ENCODE data around the gene TIAM2. TPM values are rescaled to one million over a fixed set of nuclear protein-coding genes. Genes with fewer than 3 reads are reported as not detected.

The TIAM2 gene
- total RNA-seq, 2 donors from 2014 or later = 3.1 to 6.6 TPM

- intact Hi-C loops (cut with DNase I) = no loop called here
- Histone ChIP-seq H3K9me3 (no peaks in the 10 kb centered on the region), H3K4me3 (no peak overlapping the region), H3K36me3 (replicated peaks in 1 of 2; ENCODE audit: insufficient read depth in 1 of 2, low read depth in 2 of 2) (no peaks in the 10 kb centered on the region), H3K27me3 (no peaks in the 10 kb centered on the region), H3K27ac (no peak overlapping the region), H3K4me1 (no peaks in the 10 kb centered on the region)
- TF ChIP-seq POLR2A (IDR thresholded peaks at IDR 0.05) (no peak), CTCF (IDR thresholded peaks at IDR 0.05) (no peak)
- no peak for ATAC-seq
- 66 to 81% methylated on average over 2 of the region's 2 CpGs for WGBS, 2 donors
- DNase-seq = no peak
These were observed 130.8 kb downstream of the TIAM2 start for GRCh38 chr6:155125906-155126305.

- Histone ChIP-seq H3K4me3 (no peak overlapping the region), H3K27ac (no peak overlapping the region), H3K27me3 (no peaks in the 10 kb centered on the region), H3K4me1 (no peaks in the 10 kb centered on the region), H3K36me3 (replicated peaks in 1 of 2; ENCODE audit: insufficient read depth in 1 of 2, low read depth in 2 of 2) (no peaks in the 10 kb centered on the region), H3K9me3 (no peaks in the 10 kb centered on the region)
- ATAC-seq = no peak
- intact Hi-C loops (cut with DNase I) = no loop called here
- TF ChIP-seq CTCF (IDR thresholded peaks at IDR 0.05) = no peak
- no peak for TF ChIP-seq POLR2A (IDR thresholded peaks at IDR 0.05)
- WGBS, 2 donors = 52 to 71% methylated on average over 10 of the region's 10 CpGs
- DNase-seq = peak in 1 of 4 donors; percentile 8
These were observed 131.8 kb downstream of the TIAM2 start for GRCh38 chr6:155126727-155127439.

- ATAC-seq (no peak), DNase-seq (no peak)
- TF ChIP-seq CTCF (IDR thresholded peaks at IDR 0.05) = no peak
- TF ChIP-seq POLR2A (IDR thresholded peaks at IDR 0.05) = no peak
- WGBS, 2 donors = 70 to 79% methylated on average over 4 of the region's 4 CpGs
- intact Hi-C loops (cut with DNase I) = no loop called here
- no peaks in the 10 kb centered on the region for H3K9me3 ChIP-seq
- H3K27me3 ChIP-seq = no peaks in the 10 kb centered on the region
- no peak overlapping the region for H3K27ac ChIP-seq
- no peaks in the 10 kb centered on the region for H3K4me1 ChIP-seq
- no peak overlapping the region for H3K4me3 ChIP-seq
- H3K36me3 ChIP-seq (replicated peaks in 1 of 2; ENCODE audit: insufficient read depth in 1 of 2, low read depth in 2 of 2) = no peaks in the 10 kb centered on the region
These were observed 133.9 kb downstream of the TIAM2 start for GRCh38 chr6:155128977-155129376.

- intact Hi-C loops (cut with DNase I) = no loop called here
- Histone ChIP-seq H3K9me3 (no peaks in the 10 kb centered on the region), H3K4me3 (no peak overlapping the region), H3K4me1 (no peaks in the 10 kb centered on the region), H3K27me3 (no peaks in the 10 kb centered on the region), H3K36me3 (replicated peaks in 1 of 2; ENCODE audit: insufficient read depth in 1 of 2, low read depth in 2 of 2) (no peaks in the 10 kb centered on the region), H3K27ac (no peak overlapping the region)
- no peak for TF ChIP-seq CTCF (IDR thresholded peaks at IDR 0.05)
- TF ChIP-seq POLR2A (IDR thresholded peaks at IDR 0.05) = no peak
- DNase-seq = no peak
- 76 to 85% methylated on average over 6 to 14 of the region's 14 CpGs for WGBS, 2 donors
- ATAC-seq = no peak
These were observed 134.6 kb downstream of the TIAM2 start for GRCh38 chr6:155129744-155130143.
